ENCODE data around the gene WDR75.

GRCh38 chr2:189441709-189442074, 418 bp downstream of the WDR75 start:
- TF ChIP-seq, protein P1, sequence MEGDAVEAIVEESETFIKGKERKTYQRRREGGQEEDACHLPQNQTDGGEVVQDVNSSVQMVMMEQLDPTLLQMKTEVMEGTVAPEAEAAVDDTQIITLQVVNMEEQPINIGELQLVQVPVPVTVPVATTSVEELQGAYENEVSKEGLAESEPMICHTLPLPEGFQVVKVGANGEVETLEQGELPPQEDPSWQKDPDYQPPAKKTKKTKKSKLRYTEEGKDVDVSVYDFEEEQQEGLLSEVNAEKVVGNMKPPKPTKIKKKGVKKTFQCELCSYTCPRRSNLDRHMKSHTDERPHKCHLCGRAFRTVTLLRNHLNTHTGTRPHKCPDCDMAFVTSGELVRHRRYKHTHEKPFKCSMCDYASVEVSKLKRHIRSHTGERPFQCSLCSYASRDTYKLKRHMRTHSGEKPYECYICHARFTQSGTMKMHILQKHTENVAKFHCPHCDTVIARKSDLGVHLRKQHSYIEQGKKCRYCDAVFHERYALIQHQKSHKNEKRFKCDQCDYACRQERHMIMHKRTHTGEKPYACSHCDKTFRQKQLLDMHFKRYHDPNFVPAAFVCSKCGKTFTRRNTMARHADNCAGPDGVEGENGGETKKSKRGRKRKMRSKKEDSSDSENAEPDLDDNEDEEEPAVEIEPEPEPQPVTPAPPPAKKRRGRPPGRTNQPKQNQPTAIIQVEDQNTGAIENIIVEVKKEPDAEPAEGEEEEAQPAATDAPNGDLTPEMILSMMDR (IDR thresholded peaks at IDR 0.05 in 4 of 5, conservative IDR thresholded peaks at IDR 0.05 in 1 of 5): no peak
- no peak for TF ChIP-seq POLR2A (IDR thresholded peaks at IDR 0.05)
